ENCODE measurements around the gene SDK1.

The SDK1 gene

GRCh38 chr7:4191046-4191445 lies 890.0 kb downstream of the SDK1 start:
- TF ChIP-seq ZFX (IDR thresholded peaks at IDR 0.05) (no peak), CTCF (conservative IDR thresholded peaks at IDR 0.05) (no peak)
- H3K27ac ChIP-seq = no peak overlapping the region

DNA sequence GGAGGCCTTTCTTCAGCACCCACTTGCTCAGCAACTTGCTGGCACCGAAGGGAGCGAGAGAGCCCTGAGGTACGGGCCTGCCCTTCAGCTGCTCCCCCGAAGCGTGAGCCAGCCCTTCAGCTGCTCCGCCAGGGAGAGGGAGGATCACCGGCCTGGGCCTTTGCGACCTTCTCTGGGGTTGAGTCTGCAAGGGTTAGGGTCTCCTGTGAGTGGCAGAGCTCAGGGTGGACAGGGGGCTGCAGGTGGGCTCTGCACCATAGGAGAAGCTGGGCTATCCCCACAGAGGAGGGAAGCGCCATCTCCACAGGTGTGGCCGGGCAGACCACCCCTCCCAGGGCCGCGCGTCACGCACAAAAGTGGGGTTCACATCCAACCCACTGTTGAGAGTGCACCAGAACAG lies 890.5 kb downstream of the SDK1 start:
- no peak for TF ChIP-seq CTCF (conservative IDR thresholded peaks at IDR 0.05)
- no peak for TF ChIP-seq ZFX (IDR thresholded peaks at IDR 0.05)
- H3K27ac ChIP-seq = no peak overlapping the region

DNA sequence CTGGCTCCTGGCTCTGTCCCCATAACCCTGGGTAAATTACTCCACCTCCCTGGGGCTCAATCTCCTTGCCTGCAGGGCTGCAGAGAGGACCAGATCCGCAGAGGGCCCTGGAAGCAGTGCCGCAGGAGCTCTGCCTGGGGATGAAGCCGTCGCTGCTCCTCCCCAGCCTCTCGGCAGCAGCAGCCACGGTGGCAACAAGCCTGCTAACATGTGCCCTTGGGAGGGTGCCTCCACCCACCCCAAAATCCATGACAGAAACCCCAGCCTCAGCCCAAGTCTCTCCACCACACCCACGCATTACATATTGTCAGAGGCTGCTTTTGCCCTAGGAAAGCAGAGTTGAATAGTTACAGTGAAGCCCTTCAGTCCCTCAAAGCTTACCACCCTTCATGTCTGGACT lies 894.6 kb downstream of the SDK1 start:
- TF ChIP-seq ZFX (IDR thresholded peaks at IDR 0.05) (no peak), CTCF (conservative IDR thresholded peaks at IDR 0.05) (no peak)
- no peak overlapping the region for H3K27ac ChIP-seq

GRCh38 chr7:4196121-4196819 lies 895.2 kb downstream of the SDK1 start:
- no peak overlapping the region; the same call in 1 of the 2 replicates for H3K27ac ChIP-seq
- TF ChIP-seq CTCF (conservative IDR thresholded peaks at IDR 0.05) (no peak), ZFX (IDR thresholded peaks at IDR 0.05) (no peak)

- TF ChIP-seq CTCF (conservative IDR thresholded peaks at IDR 0.05) = no peak
- no peak for TF ChIP-seq ZFX (IDR thresholded peaks at IDR 0.05)
- H3K27ac ChIP-seq = peak overlapping the region; percentile 16; the same call in 1 of the 2 replicates
These were observed 897.2 kb downstream of the SDK1 start for GRCh38 chr7:4198301-4198700.

DNA sequence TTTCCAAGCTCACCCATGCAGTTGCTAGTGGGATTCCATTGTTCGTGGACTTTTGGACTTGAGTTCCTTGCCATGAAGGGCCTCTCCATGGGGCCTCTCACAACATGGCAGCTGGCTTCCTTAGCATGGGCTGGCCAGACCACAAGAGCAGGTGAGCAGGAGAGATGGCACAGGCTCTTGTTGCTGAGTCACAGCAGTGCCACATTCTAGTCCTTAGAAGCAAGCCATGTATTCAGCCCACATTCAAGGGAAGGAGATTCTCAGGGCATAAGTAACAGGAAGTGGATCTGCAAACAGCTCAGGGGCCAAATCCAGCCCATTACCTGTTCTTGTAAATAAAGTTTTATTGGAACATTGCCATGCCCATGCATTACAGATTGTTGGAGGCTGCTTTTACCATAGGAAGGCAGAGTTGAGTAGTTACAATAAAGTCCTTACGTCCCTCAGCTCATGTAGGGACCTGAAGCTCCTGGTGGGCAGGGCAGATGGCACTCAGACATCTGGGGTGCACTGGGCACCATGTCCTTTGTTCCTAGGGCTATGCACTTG lies 899.6 kb downstream of the SDK1 start:
- TF ChIP-seq ZFX (IDR thresholded peaks at IDR 0.05) (no peak), CTCF (conservative IDR thresholded peaks at IDR 0.05) (no peak)
- H3K27ac ChIP-seq = peak overlapping the region; percentile 8; the same call in 1 of the 2 replicates

DNA sequence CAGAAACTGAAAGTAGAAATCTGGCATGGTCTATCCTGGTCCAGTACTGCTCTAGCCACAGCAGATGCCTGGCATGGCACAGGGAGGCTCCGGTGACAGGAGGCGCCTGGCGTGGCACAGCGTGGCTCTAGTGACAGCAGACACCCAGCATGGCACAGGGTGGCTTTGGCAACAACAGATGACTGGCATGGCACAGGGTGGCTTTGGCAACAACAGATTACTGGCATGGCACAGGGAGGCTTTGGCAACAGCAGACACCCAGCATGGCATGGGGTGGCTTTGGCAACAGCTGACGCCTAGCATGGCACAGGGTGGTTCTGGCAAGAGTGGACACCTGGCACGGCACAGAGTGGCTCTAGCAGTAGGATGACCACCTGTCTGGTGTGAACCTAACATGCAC lies 900.5 kb downstream of the SDK1 start:
- no peak for TF ChIP-seq CTCF (conservative IDR thresholded peaks at IDR 0.05)
- TF ChIP-seq ZFX (IDR thresholded peaks at IDR 0.05) = no peak
- no peak overlapping the region for H3K27ac ChIP-seq
